Activated B cell treated with CpG ODN at 0.5 μM for 24 hours (primary cell): ENCODE results near the gene KCNH3. TPM values are rescaled to one million over a fixed set of nuclear protein-coding genes. Genes with fewer than 3 reads are reported as not detected.
"Not testable (repeated sequence)": the region's sequence is repeated elsewhere in the genome, so short reads cannot be mapped to it uniquely, and the experiment has no call there.

Experiments
- ATAC-seq: fragments of 200-7000 bp; cut with Tn5 transposase; one replicate; pipeline ENCODE4 v1.10.0; 2021; ENCODE audit warnings: low read depth, mild to moderate bottlenecking, moderate library complexity
- CTCF ChIA-PET: fragments of 350-600 bp; sonication (Branson Sonifier 250); formaldehyde crosslinking; loops from one replicate; lab custom pipeline; 2021; ENCODE audit warnings: antibody characterized with exemption; lab: Charles Lee
- POLR2A ChIA-PET: fragments of 350-600 bp; sonication (Branson Sonifier 250); formaldehyde crosslinking; loops from one replicate; lab custom pipeline; 2021; ENCODE audit warnings: antibody characterized with exemption; lab: Charles Lee
- DNase-seq: peaks from one replicate; pipeline ENCODE4 v3.0.0; 2022
- H3K27ac Mint-ChIP-seq: one replicate; pipeline ENCODE4 v1.8.0; 2020; ENCODE audit warnings: mixed read lengths
- H3K27me3 Mint-ChIP-seq: one replicate; pipeline ENCODE4 v1.8.0; 2021; ENCODE audit warnings: mixed read lengths
- H3K36me3 Mint-ChIP-seq: one replicate; pipeline ENCODE4 v1.8.0; 2021; ENCODE audit warnings: low read depth, mixed read lengths
- H3K4me1 Mint-ChIP-seq: one replicate; pipeline ENCODE4 v1.8.0; 2021; ENCODE audit warnings: mixed read lengths
- H3K4me3 Mint-ChIP-seq: one replicate; pipeline ENCODE4 v1.8.0; 2020; ENCODE audit warnings: mild to moderate bottlenecking, mixed read lengths
- H3K9me3 Mint-ChIP-seq: one replicate; pipeline ENCODE4 v1.8.0; 2020; ENCODE audit warnings: mixed read lengths
- intact Hi-C: fragments of 100-400 bp; cut with micrococcal nuclease; formaldehyde crosslinking; loops from one replicate; pipeline ENCODE4 v1.15.1; 2024
- total RNA-seq: library from RNA; stranded (reverse); gene quantifications from 2 replicates; pipeline ENCODE4 v1.2.3, GENCODE V29; 2022
- TF ChIP-seq, protein P1 (sequence below): fragments of 200-600 bp; IDR thresholded peaks from one replicate; pipeline ENCODE4 v1.8.0; 2022; ENCODE audit warnings: antibody characterized with exemption, mild to moderate bottlenecking

The KCNH3 gene
- total RNA-seq, 1 donor from 2014 or later = 0.44 TPM

DNA sequence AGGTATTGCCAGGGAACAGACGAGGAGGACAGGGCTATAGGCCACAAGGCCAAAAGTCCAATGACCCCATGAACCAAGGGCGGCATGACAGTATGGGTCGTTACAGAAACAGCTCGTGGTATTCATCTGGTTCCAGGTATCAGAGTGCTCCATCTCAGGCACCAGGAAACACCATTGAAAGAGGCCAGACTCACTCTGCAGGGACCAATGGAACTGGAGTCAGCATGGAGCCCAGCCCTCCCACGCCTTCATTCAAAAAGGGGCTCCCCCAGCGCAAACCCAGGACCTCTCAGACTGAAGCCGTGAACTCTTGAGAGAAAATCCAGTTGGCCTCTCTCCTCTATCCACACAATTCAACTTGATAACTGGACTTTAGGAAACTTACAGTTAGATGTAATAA lies 12.9 kb upstream of the KCNH3 start:
- no peak for ATAC-seq
- Mint-ChIP-seq H3K27me3 (no peaks in the 10 kb centered on the region), H3K4me1 (peaks cover 16% of the 10 kb centered on the region), H3K4me3 (no peak overlapping the region), H3K9me3 (no peaks in the 10 kb centered on the region), H3K27ac (no peak overlapping the region), H3K36me3 (peaks cover 26% of the 10 kb centered on the region)
- ChIA-PET CTCF (interaction anchor here (0.6 kb wide), 1 partner anchor 579 kb away, joined by 3 read pairs; no protein-coding TSS in a partner anchor), POLR2A (no interaction called here)
- no peak for DNase-seq
- TF ChIP-seq, protein P1, sequence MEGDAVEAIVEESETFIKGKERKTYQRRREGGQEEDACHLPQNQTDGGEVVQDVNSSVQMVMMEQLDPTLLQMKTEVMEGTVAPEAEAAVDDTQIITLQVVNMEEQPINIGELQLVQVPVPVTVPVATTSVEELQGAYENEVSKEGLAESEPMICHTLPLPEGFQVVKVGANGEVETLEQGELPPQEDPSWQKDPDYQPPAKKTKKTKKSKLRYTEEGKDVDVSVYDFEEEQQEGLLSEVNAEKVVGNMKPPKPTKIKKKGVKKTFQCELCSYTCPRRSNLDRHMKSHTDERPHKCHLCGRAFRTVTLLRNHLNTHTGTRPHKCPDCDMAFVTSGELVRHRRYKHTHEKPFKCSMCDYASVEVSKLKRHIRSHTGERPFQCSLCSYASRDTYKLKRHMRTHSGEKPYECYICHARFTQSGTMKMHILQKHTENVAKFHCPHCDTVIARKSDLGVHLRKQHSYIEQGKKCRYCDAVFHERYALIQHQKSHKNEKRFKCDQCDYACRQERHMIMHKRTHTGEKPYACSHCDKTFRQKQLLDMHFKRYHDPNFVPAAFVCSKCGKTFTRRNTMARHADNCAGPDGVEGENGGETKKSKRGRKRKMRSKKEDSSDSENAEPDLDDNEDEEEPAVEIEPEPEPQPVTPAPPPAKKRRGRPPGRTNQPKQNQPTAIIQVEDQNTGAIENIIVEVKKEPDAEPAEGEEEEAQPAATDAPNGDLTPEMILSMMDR = no peak
- intact Hi-C loops = no loop called here

DNA sequence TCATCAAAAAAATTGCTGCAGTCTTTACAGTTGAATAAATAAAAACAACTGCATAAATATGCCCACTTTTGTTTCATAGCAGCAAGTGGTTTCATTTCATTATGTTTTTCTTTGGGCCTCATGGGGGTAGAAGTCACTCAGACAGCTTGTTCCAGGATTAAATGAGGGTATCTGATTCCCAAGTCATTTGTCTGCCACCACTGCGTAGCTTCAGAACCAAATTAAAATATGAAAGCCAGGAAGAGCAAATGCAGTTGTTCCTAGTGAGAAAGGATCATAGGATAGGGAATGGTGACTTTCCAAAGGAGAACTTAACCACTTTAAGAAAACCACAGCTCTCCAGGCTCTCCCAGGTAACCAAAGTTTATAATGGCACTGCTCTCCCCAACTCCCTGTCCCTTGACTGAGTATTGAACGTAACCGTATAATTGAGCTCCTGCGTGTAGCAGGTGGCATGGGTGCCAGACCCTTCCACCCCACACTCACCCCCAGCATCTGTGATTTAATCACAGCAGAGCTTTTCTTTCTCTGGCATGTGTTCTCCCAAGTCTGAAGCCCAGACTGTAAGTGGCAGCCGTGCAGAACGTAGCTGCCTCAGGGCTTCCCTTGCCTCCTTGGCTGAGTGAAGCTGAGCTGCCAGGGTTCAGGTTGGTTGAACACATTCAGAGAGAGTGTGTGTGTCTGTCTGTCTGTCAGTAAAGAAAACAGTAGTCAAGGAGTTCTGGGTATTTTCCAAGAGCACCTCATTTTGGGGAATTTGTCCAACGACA lies 11.3 kb upstream of the KCNH3 start:
- Mint-ChIP-seq H3K36me3 (peaks cover 25% of the 10 kb centered on the region), H3K27ac (no peak overlapping the region), H3K9me3 (no peaks in the 10 kb centered on the region), H3K4me1 (peaks cover 3% of the 10 kb centered on the region), H3K27me3 (no peaks in the 10 kb centered on the region), H3K4me3 (no peak overlapping the region)
- intact Hi-C loops = no loop called here
- no peak for DNase-seq
- CTCF ChIA-PET = no interaction called here
- ATAC-seq = no peak
- POLR2A ChIA-PET = interaction anchor here (1.6 kb wide), 1 partner anchor 40 kb away, joined by 4 read pairs; no protein-coding TSS in a partner anchor
- TF ChIP-seq, protein P1 = no peak

DNA sequence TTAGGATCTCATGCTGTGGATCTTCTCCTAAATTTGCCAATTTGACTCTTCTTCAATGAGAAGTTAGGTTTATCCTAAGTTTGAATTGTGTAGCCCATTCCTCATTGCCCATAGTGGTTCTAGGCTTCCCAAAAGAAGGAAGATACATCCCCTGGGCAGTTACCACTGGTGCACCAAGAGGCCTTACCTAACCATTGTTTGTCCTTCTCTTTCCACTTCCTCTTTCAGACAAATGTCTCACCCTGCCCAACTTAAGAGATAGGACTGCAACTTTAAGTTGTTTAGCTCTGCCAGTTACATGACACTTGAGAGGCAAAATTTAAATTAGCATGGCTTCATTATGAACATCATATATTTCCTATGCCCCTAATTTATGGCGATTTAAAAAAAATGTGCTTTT lies 9.4 kb upstream of the KCNH3 start:
- H3K36me3 Mint-ChIP-seq = peaks cover 24% of the 10 kb centered on the region
- ChIA-PET POLR2A (interaction anchor here (0.6 to 0.7 kb wide), 2 partner anchors 71 to 262 kb away, joined by 3 to 19 read pairs; no protein-coding TSS in a partner anchor), CTCF (no interaction called here)
- ATAC-seq (no peak), DNase-seq (no peak)
- H3K4me1 Mint-ChIP-seq = peaks cover 3% of the 10 kb centered on the region
- no peaks in the 10 kb centered on the region for H3K9me3 Mint-ChIP-seq
- intact Hi-C loops = no loop called here
- no peaks in the 10 kb centered on the region for H3K27me3 Mint-ChIP-seq
- TF ChIP-seq, protein P1 = no peak
- H3K27ac Mint-ChIP-seq = no peak overlapping the region
- H3K4me3 Mint-ChIP-seq = no peak overlapping the region

DNA sequence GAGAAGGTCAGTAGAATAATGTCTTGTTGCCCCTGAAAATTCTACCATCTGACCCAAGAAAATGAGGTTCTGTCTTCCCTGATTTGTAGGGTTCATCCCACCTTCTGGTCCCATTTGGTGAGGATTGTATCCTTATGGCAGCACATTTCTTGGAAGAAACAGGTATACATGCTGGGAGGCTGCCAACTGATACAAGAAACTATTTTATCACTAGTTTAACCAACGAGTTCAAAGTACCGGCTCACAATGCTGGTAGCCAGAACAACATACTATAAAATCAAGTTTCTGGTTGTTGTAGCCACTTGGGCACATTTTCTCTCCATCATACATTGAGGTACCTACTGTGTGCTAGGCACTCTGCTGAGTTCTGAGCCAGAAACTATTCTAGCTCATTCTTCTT lies 7.1 kb upstream of the KCNH3 start:
- Mint-ChIP-seq H3K4me1 (peaks cover 9% of the 10 kb centered on the region), H3K27me3 (peaks cover 10% of the 10 kb centered on the region), H3K27ac (no peak overlapping the region), H3K36me3 (peaks cover 5% of the 10 kb centered on the region), H3K9me3 (no peaks in the 10 kb centered on the region), H3K4me3 (no peak overlapping the region)
- ATAC-seq (no peak), DNase-seq (no peak)
- POLR2A ChIA-PET = no interaction called here
- intact Hi-C loops = no loop called here
- CTCF ChIA-PET = no interaction called here
- TF ChIP-seq, protein P1 = no peak

DNA sequence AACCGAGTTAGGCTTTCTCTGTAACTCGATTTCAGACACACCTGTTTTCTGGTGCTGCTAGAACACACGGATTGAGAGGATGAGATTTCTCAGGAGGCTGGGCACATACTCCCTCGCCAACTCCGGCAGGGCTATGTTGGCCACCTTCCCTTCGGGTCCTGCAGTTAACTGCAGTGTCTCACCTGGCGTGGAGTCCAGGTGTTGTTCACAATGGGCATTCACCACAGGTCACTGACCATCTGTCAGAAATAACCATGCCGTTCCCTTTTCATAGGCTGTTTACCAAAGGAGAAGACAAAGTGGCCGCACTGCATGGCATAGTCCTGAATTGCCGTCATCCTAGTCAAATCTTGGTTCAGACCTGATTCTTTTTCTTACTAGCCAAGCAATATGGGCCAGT lies 5.5 kb upstream of the KCNH3 start:
- Mint-ChIP-seq H3K4me1 (peaks cover 22% of the 10 kb centered on the region), H3K9me3 (no peaks in the 10 kb centered on the region), H3K36me3 (no peaks in the 10 kb centered on the region), H3K27me3 (peaks cover 15% of the 10 kb centered on the region), H3K4me3 (no peak overlapping the region), H3K27ac (no peak overlapping the region)
- TF ChIP-seq, protein P1 = no peak
- intact Hi-C loops = no loop called here
- ATAC-seq (no peak), DNase-seq (no peak)
- POLR2A ChIA-PET = no interaction called here
- CTCF ChIA-PET = no interaction called here

DNA sequence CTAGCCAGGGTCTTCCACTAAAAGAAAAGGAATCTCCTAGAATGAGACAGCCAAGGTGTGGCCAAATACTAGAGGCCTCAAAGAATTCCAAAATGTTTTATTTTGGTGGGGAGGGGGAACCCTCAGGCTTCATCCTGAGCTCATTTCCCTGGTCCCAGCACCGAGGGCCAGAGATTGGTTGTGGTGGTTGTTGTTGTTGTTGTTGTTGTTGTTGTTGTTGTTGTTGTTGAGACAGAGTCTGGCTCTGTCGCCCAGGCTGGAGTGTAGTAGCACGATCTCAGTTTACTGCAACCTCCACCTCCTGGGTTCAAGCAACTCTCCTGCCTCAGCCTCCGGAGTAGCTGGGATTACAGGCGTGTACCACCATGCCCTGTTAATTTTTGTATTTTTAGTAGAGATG lies 4.7 kb upstream of the KCNH3 start:
- H3K36me3 Mint-ChIP-seq, H3K4me3 Mint-ChIP-seq, H3K27ac Mint-ChIP-seq, POLR2A ChIA-PET, H3K9me3 Mint-ChIP-seq, ATAC-seq, intact Hi-C loops, DNase-seq: not testable (repeated sequence)
- Mint-ChIP-seq H3K4me1 (peaks cover 23% of the 10 kb centered on the region), H3K27me3 (peaks cover 15% of the 10 kb centered on the region)
- CTCF ChIA-PET = interaction anchor here (1.4 kb wide), 2 partner anchors 168 to 176 kb away, joined by 3 to 4 read pairs; no protein-coding TSS in a partner anchor
